H54 (cell line): ENCODE measurements around the gene ADCY4.
"Not testable (repeated sequence)": the region's sequence is repeated elsewhere in the genome, so short reads cannot be mapped to it uniquely, and the experiment has no call there.

Source experiments
- DNase-seq: peaks from one replicate; pipeline ENCODE4 v3.0.0; 2011; ENCODE audit warnings: low spot score, mixed read lengths; ENCODE audit not compliant: insufficient read length
- FAIRE-seq: peaks from 3 replicates; lab custom pipeline; 2011; peaks lifted over from hg19 to GRCh38; lab: Jason Lieb, UNC
- POLR2A ChIP-seq: IDR thresholded peaks from 2 replicates; pipeline ENCODE4 v1.6.1; 2011; ENCODE audit warnings: low read depth, mild to moderate bottlenecking, low read length

The ADCY4 gene

GRCh38 chr14:24334431-24335291, at the start of gene ADCY4:
Gene ADCY4, minus strand, starts transcription at chr14:24335071. Its CDS starts 419 bp downstream, at chr14:24334652.
- no peak for TF ChIP-seq POLR2A
- no peak for FAIRE-seq
- DNase-seq, result no peak

- DNase-seq, result no peak
- no peak for TF ChIP-seq POLR2A
- FAIRE-seq, result no peak
Measured at GRCh38 chr14:24384169-24384568, 49.3 kb upstream of the ADCY4 start.

- FAIRE-seq, result no peak
- TF ChIP-seq POLR2A, result no peak
- DNase-seq, result no peak
Measured at GRCh38 chr14:24382064-24382371, 47.1 kb upstream of the ADCY4 start.

GRCh38 chr14:24381363-24382063, 46.6 kb upstream of the ADCY4 start:
- no peak for TF ChIP-seq POLR2A
- DNase-seq (no peak), FAIRE-seq (no peak)

- DNase-seq (no peak), FAIRE-seq (no peak)
- TF ChIP-seq POLR2A, result no peak
Measured at GRCh38 chr14:24379907-24380730, 45.2 kb upstream of the ADCY4 start.

GRCh38 chr14:24378981-24379906, 44.4 kb upstream of the ADCY4 start:
- TF ChIP-seq POLR2A, result no peak
- no peak for FAIRE-seq

GRCh38 chr14:24378327-24378726, 43.5 kb upstream of the ADCY4 start:
- TF ChIP-seq POLR2A, result no peak
- FAIRE-seq, result no peak
- DNase-seq, result no peak

More at GRCh38 chr14:24378981-24379906, 44.4 kb upstream of the ADCY4 start:
- DNase-seq, result no peak

GRCh38 chr14:24377657-24378056, 42.8 kb upstream of the ADCY4 start:
- TF ChIP-seq POLR2A, result no peak
- no peak for FAIRE-seq
- no peak for DNase-seq

- DNase-seq (no peak), FAIRE-seq (no peak)
- no peak for TF ChIP-seq POLR2A
Measured at GRCh38 chr14:24377126-24377525, 42.3 kb upstream of the ADCY4 start.

- no peak for FAIRE-seq
- DNase-seq, result no peak
- TF ChIP-seq POLR2A, result no peak
Measured at GRCh38 chr14:24376448-24377070, 41.7 kb upstream of the ADCY4 start.

GRCh38 chr14:24372701-24373416, 38.0 kb upstream of the ADCY4 start:
- no peak for FAIRE-seq

GRCh38 chr14:24371605-24372004, 36.7 kb upstream of the ADCY4 start:
- FAIRE-seq, DNase-seq: not testable (repeated sequence)

More at GRCh38 chr14:24372701-24373416, 38.0 kb upstream of the ADCY4 start:
- TF ChIP-seq POLR2A, result no peak
- DNase-seq, result no peak
